Adrenal gland (tissue), 12 donors: Measurements from ENCODE around the gene RABAC1. TPM values are rescaled to one million over a fixed set of nuclear protein-coding genes. Genes with fewer than 3 reads are reported as not detected.
"Not testable (repeated sequence)": the region's sequence is repeated elsewhere in the genome, so short reads cannot be mapped to it uniquely, and the experiment has no call there.

Source experiments
- DNase-seq, 7 donors: peaks; one replicate each; pipeline ENCODE4 v3.0.0-alpha.2; 2019 to 2020
- H3K27ac ChIP-seq, 5 donors: fragments of 200-600 bp; sonication (generic) in 4 of 5; 1 replicate in 3 of 5; 2 replicates in 2 of 5; pipeline versions ENCODE4 v1.5.1 to v1.8.0; 2016 to 2020; ENCODE audit warnings: mild to moderate bottlenecking in 1 of 5
- H3K27me3 ChIP-seq: fragments of 200-600 bp; 2 replicates; pipeline ENCODE4 v1.8.0; 2021
- H3K36me3 ChIP-seq, 2 donors: fragments of 200-600 bp; replicated peaks in 1 of 2; 1 replicate in 1 of 2; 2 replicates in 1 of 2; pipeline versions ENCODE4 v1.5.1 to v1.8.0; 2018 to 2022
- H3K4me1 ChIP-seq, 2 donors: fragments of 200-600 bp; replicated peaks in 1 of 2; 1 replicate in 1 of 2; 2 replicates in 1 of 2; pipeline versions ENCODE4 v1.5.1 to v1.8.0; 2018 to 2021
- H3K4me3 ChIP-seq, 4 donors: fragments of 200-600 bp; sonication (generic) in 3 of 4; one replicate each; pipeline ENCODE4 v1.5.1; 2016 to 2018
- H3K9me3 ChIP-seq, 3 donors: fragments of 200-600 bp; sonication (generic) in 1 of 3; replicated peaks in 1 of 3; 1 replicate in 2 of 3; 2 replicates in 1 of 3; pipeline versions ENCODE4 v1.5.1 to v1.8.0; 2016 to 2021
- CTCF ChIP-seq, 6 experiments: fragments of 450-650 bp in 4 of 6; fragments of 200-600 bp in 2 of 6; sonication (generic) in 1 of 6; IDR thresholded peaks; 1 replicate in 5 of 6; 2 replicates in 1 of 6; pipeline versions ENCODE4 v1.5.1 to v1.8.0; 2016 to 2021; ENCODE audit warnings: antibody characterized with exemption in 6 of 6, mild to moderate bottlenecking in 2 of 6, moderate library complexity in 1 of 6
- POLR2A ChIP-seq, 2 donors: fragments of 450-650 bp; IDR thresholded peaks; one replicate each; pipeline ENCODE4 v1.6.1; 2017; ENCODE audit warnings: antibody characterized with exemption in 2 of 2, mild to moderate bottlenecking in 2 of 2, moderate library complexity in 1 of 2
- WGBS, 4 donors: extraction: QIAGEN DNeasy Blood & Tissue Kit in 2 of 4; methylation state at CpG; one replicate each; pipeline versions ENCODE4 v1.1.5 to v1.1.7; 2013 to 2017; 5-methylcytosine and 5-hydroxymethylcytosine counted together
- intact Hi-C, 2 donors: fragments of 100-400 bp; cut with DNase I; formaldehyde crosslinking; loops; one replicate each; pipeline versions ENCODE4 v1.14.1 to v1.15.0; 2022 to 2023
- polyA plus RNA-seq, 3 donors: library from polyadenylated mRNA; stranded (reverse); fragments of 200-250 nt in 2 of 3; fragments of 350-450 nt in 1 of 3; fragmentation: Illumina TruSeq in 1 of 3; extraction: RNeasy Lipid Tissue Mini Kit (QIAGEN cat#74804) in 1 of 3; gene quantifications; one replicate each; pipeline ENCODE4 v1.2.3, GENCODE V29; 2013 to 2014
- total RNA-seq, 9 donors: library from RNA; depleted of rRNA in 4 of 9; stranded (reverse); fragments of >200 nt in 4 of 9; fragments of 120-200 nt in 1 of 9; fragmentation: NEBNext Ultra II Directional in 1 of 9; extraction: Animal tissue kit (Norgen Biotek cat#: 25700) in 1 of 9; gene quantifications; one replicate each; pipeline versions ENCODE4 v1.1.0 to v1.2.4, GENCODE V29; 2013 to 2023
- donor health status: healthy with polysubstance abuse.
- donor health status: Bipolar disorder and iron deficiency.
- donor health status: DM: yes; HTN: yes; CAD: no.
- donor health status: DM: no; HTN: no; CAD: no.
- donor health status: DM: no; HTN: no; CAD: no.
- donor health status: DM: yes; HTN: yes; CAD: no.

RABAC1 gene
- total and polyA plus RNA-seq, 12 donors: 17.9 to 397 (median 178) TPM

GRCh38 chr19:41994994-41995958, 36.2 kb upstream of the RABAC1 start:
- intact Hi-C loops: no loop called here
- Histone ChIP-seq H3K27ac (no peak overlapping the region), H3K4me3 (no peak overlapping the region), H3K4me1 (peaks cover 0 to 7% of the 10 kb centered on the region in 2 donors), H3K27me3 (peaks cover 66% of the 10 kb centered on the region), H3K9me3 (no peaks in the 10 kb centered on the region), H3K36me3 (no peaks in the 10 kb centered on the region)
- TF ChIP-seq CTCF (IDR thresholded peaks at IDR 0.05) (no peak), POLR2A (IDR thresholded peaks at IDR 0.05) (no peak)
- DNase-seq: no peak
- WGBS, 4 donors: 82 to 84% (median 83%) methylated on average over 18 to 19 of the region's 19 CpGs

- intact Hi-C loops: no loop called here
- no peak overlapping the region for H3K27ac ChIP-seq
- WGBS, 4 donors: 11 to 27% (median 19%) methylated on average over 9 to 13 of the region's 13 CpGs
- TF ChIP-seq POLR2A (IDR thresholded peaks at IDR 0.05) (no peak), CTCF (IDR thresholded peaks at IDR 0.05) (no peak)
- peaks cover 59% of the 10 kb centered on the region for H3K27me3 ChIP-seq
- peaks cover 0 to 7% of the 10 kb centered on the region in 2 donors for H3K4me1 ChIP-seq
- DNase-seq: no peak
- no peaks in the 10 kb centered on the region for H3K9me3 ChIP-seq
- peak overlapping the region in 2 of 4 donors; percentile 16 to 50 for H3K4me3 ChIP-seq
- no peaks in the 10 kb centered on the region for H3K36me3 ChIP-seq
These were observed 35.4 kb upstream of the RABAC1 start for GRCh38 chr19:41994521-41994971.

- Histone ChIP-seq H3K27ac (no peak within 1 kb of the TSS), H3K9me3 (no peaks in the 10 kb centered on the region), H3K27me3 (peaks cover 54% of the 10 kb centered on the region), H3K36me3 (no peaks in the 10 kb centered on the region), H3K4me1 (peaks cover 0 to 7% of the 10 kb centered on the region in 2 donors), H3K4me3 (peak within 1 kb of the TSS in 2 of 4 donors; percentile 16 to 50)
- intact Hi-C loops: no loop called here
- 0 to 1% (median 0%) methylated on average over 4 to 81 of the region's 84 CpGs for WGBS, 4 donors
- TF ChIP-seq POLR2A (IDR thresholded peaks at IDR 0.05) (no peak), CTCF (IDR thresholded peaks at IDR 0.05) (no peak)
- DNase-seq: peak in 5 of 7 donors; percentile 16 to 76 (median 40)
These were observed 34.7 kb upstream of the RABAC1 start, which contains the start of gene ATP1A3 for GRCh38 chr19:41993612-41994483. Gene ATP1A3 (minus strand): TSS chr19:41994230. CDS start chr19:41994076, 154 bp downstream.

GRCh38 chr19:41991925-41992569, 32.9 kb upstream of the RABAC1 start:
- H3K36me3 ChIP-seq, H3K9me3 ChIP-seq, H3K4me3 ChIP-seq, DNase-seq, H3K4me1 ChIP-seq, intact Hi-C loops, H3K27ac ChIP-seq: not testable (repeated sequence)
- whole genome bisulfite sequencing, 4 donors: 80 to 93% (median 86%) methylated on average over 4 to 11 of the region's 11 CpGs
- H3K27me3 ChIP-seq: peaks cover 42% of the 10 kb centered on the region
